Heart left ventricle (tissue), 16 donors: ENCODE results near the gene SKOR1. TPM values are rescaled to one million over a fixed set of nuclear protein-coding genes. Genes with fewer than 3 reads are reported as not detected.

Experiments used
- ATAC-seq, 4 donors: fragments of 200-7000 bp; cut with Tn5 transposase; one replicate each; pipeline ENCODE4 v1.9.1; 2020 to 2022; ENCODE audit warnings: moderate library complexity in 4 of 4, mild to moderate bottlenecking in 3 of 4, moderate number of reproducible peaks in 1 of 4
- DNase-seq, 5 donors: peaks; one replicate each; pipeline ENCODE4 v3.0.0-alpha.2; 2020
- H3K27ac ChIP-seq, 12 donors: fragments of 200-600 bp; sonication (generic) in 4 of 12; one replicate each; pipeline versions ENCODE4 v1.5.0 to v1.8.0; 2016 to 2022; ENCODE audit warnings: mild to moderate bottlenecking in 2 of 12
- H3K27me3 ChIP-seq, 9 donors: fragments of 200-600 bp; sonication (generic) in 2 of 9; one replicate each; pipeline versions ENCODE4 v1.5.1 to v1.8.0; 2016 to 2022; ENCODE audit warnings: mild to moderate bottlenecking in 3 of 9
- H3K36me3 ChIP-seq, 9 donors: fragments of 200-600 bp; sonication (generic) in 2 of 9; one replicate each; pipeline versions ENCODE4 v1.5.0 to v1.8.0; 2018 to 2022; ENCODE audit warnings: mild to moderate bottlenecking in 2 of 9
- H3K4me1 ChIP-seq, 12 donors: fragments of 200-600 bp; sonication (generic) in 4 of 12; one replicate each; pipeline versions ENCODE4 v1.5.0 to v1.8.0; 2016 to 2022; ENCODE audit warnings: mild to moderate bottlenecking in 3 of 12
- H3K4me3 ChIP-seq, 12 donors: fragments of 200-600 bp; sonication (generic) in 4 of 12; one replicate each; pipeline versions ENCODE4 v1.5.0 to v1.8.0; 2017 to 2022; ENCODE audit warnings: mild to moderate bottlenecking in 9 of 12, moderate library complexity in 4 of 12
- H3K9me3 ChIP-seq, 12 donors: fragments of 200-600 bp; sonication (generic) in 4 of 12; one replicate each; pipeline versions ENCODE4 v1.5.0 to v1.8.0; 2016 to 2022; ENCODE audit warnings: mild to moderate bottlenecking in 1 of 12
- POLR2A ChIP-seq, 2 donors: fragments of 450-650 bp; IDR thresholded peaks; one replicate each; pipeline ENCODE4 v1.6.1; 2017; ENCODE audit warnings: antibody characterized with exemption in 2 of 2, mild to moderate bottlenecking in 2 of 2, moderate library complexity in 2 of 2
- WGBS, 4 donors: extraction: QIAGEN DNeasy Blood & Tissue Kit in 2 of 4; methylation state at CpG; one replicate each; pipeline versions ENCODE4 v1.1.5 to v1.1.7; 2013 to 2018; 5-methylcytosine and 5-hydroxymethylcytosine counted together
- intact Hi-C, 10 donors: fragments of 100-400 bp; cut with DNase I; formaldehyde crosslinking; loops; one replicate each; pipeline versions ENCODE4 v1.11.1 to v1.14.2; 2022
- polyA plus RNA-seq, 2 donors: library from polyadenylated mRNA; stranded (reverse); fragments of 200-250 nt; gene quantifications; one replicate each; pipeline ENCODE4 v1.2.3, GENCODE V29; 2013
- total RNA-seq, 9 donors: library from RNA; depleted of rRNA in 2 of 9; stranded (reverse); fragments of >200 nt in 2 of 9; fragmentation: NEBNext Ultra II Directional in 3 of 9; extraction: Animal tissue kit (Norgen Biotek cat#: 25700) in 3 of 9; gene quantifications; one replicate each; pipeline versions ENCODE4 v1.1.0 to v1.2.4, GENCODE V29; 2016 to 2023
- TF ChIP-seq, protein P1 (sequence below), 12 donors: fragments of 200-600 bp; sonication (generic) in 4 of 12; IDR thresholded peaks; one replicate each; pipeline versions ENCODE4 v1.5.0 to v1.8.0; 2018 to 2022; ENCODE audit warnings: antibody characterized with exemption in 12 of 12, mild to moderate bottlenecking in 5 of 12
- donor health status: ischemic (EF 13 %, LVEDD 7.1; RV severe dilation, severe dysfunction).
- donor health status: healthy with polysubstance abuse.
- donor health status: DM: no; HTN: yes; CAD: no.
- donor health status: DM: no; HTN: no; CAD: no.
- donor health status: ischemic (EF 25% LVEDD 6.9; RV normal size, moderate dysfunction).
- donor health status: ischemic (EF 25% LVEDD 5.7; RV mildly dilated, moderate dysfunction).
- donor health status: healthy.
- donor health status: DM: yes; HTN: yes; CAD: no.
- donor health status: ischemic (EF 35%, LVEDD 5.7; RV mildly dilated, moderate dysfunction).
- donor health status: nonischemic (EF 11% LVEDD 7.7; RV severe dilation, severe dysfunction).
- donor health status: DM: yes; HTN: yes; CAD: no.
- donor health status: PGD.
- donor health status: ischemic (EF 29% LVEDD 5.4; RV normal size, mild dysfunction).
- donor health status: nonischemic (EF 23%, LVEDD 6.1; RV moderate dilation, normal function).

The SKOR1 gene
- total and polyA plus RNA-seq, 11 donors, result 0.07 to 0.27 (median 0.19) TPM; not detected in 2

DNA sequence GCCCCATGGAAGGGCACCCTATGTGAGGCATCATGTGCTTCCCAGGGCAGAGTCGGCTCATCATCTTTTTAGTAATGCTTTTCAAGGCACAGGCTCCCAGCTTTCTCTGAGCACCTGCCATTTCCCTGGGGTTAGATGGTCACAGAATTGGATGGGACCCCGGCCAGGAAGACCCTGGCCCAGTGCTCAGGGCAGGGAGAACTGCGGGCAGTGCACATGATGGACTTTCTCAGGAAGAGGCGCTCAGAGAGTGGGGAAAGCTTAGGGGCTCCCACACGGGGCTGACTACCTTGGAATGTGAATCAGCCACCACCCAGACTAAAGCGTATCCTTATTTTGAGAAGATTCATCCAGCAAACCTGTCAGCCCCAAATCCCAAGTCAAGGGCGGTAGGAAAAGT, 16.5 kb upstream of the SKOR1 start:
- no peak overlapping the region for H3K4me3 ChIP-seq
- H3K9me3 ChIP-seq, result no peaks in the 10 kb centered on the region
- H3K4me1 ChIP-seq, result peaks cover 0 to 20% (median 0%) of the 10 kb centered on the region in 12 donors
- ATAC-seq (no peak), DNase-seq (no peak)
- intact Hi-C loops, result no loop called here
- H3K27me3 ChIP-seq, result no peaks in the 10 kb centered on the region
- no peak for TF ChIP-seq POLR2A (IDR thresholded peaks at IDR 0.05)
- TF ChIP-seq, protein P1, sequence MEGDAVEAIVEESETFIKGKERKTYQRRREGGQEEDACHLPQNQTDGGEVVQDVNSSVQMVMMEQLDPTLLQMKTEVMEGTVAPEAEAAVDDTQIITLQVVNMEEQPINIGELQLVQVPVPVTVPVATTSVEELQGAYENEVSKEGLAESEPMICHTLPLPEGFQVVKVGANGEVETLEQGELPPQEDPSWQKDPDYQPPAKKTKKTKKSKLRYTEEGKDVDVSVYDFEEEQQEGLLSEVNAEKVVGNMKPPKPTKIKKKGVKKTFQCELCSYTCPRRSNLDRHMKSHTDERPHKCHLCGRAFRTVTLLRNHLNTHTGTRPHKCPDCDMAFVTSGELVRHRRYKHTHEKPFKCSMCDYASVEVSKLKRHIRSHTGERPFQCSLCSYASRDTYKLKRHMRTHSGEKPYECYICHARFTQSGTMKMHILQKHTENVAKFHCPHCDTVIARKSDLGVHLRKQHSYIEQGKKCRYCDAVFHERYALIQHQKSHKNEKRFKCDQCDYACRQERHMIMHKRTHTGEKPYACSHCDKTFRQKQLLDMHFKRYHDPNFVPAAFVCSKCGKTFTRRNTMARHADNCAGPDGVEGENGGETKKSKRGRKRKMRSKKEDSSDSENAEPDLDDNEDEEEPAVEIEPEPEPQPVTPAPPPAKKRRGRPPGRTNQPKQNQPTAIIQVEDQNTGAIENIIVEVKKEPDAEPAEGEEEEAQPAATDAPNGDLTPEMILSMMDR (IDR thresholded peaks at IDR 0.05), result no peak
- 93 to 97% (median 96%) methylated on average over 7 of the region's 7 CpGs for WGBS, 4 donors
- H3K27ac ChIP-seq, result no peak overlapping the region
- peaks cover 0 to 12% (median 0%) of the 10 kb centered on the region in 9 donors for H3K36me3 ChIP-seq

GRCh38 chr15:67809441-67809840, 15.9 kb upstream of the SKOR1 start:
- Histone ChIP-seq H3K4me3 (no peak overlapping the region), H3K9me3 (no peaks in the 10 kb centered on the region), H3K4me1 (peaks cover 0 to 18% (median 0%) of the 10 kb centered on the region in 12 donors), H3K27me3 (no peaks in the 10 kb centered on the region), H3K27ac (no peak overlapping the region), H3K36me3 (peaks cover 0 to 12% (median 0%) of the 10 kb centered on the region in 9 donors)
- intact Hi-C loops, result no loop called here
- DNase-seq (no peak), ATAC-seq (no peak)
- TF ChIP-seq, protein P1 (IDR thresholded peaks at IDR 0.05), result no peak
- TF ChIP-seq POLR2A (IDR thresholded peaks at IDR 0.05), result no peak
- WGBS, 4 donors, result 94 to 98% (median 95%) methylated on average over 4 to 5 of the region's 5 CpGs

DNA sequence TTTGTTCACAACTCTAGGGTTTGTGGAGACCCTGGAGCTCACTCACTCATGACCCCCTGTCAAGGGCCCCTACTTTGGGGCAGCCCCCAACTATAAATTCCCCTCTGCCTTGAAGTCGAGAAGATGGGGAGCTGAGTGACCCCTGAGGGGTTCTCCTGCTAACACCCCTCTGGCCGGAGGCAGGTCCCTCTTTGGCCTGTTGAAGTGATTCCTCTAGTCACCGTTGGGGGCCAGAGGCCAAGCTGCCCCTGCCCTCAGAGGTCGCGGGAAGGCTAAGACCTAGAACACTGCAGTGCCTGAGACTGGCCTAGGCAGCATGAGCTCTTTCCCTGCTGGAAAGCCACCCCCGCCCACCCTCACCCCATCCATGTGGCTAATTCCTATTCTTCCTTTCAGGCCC, 15.4 kb upstream of the SKOR1 start:
- ATAC-seq (no peak), DNase-seq (no peak)
- Histone ChIP-seq H3K27ac (no peak overlapping the region), H3K4me3 (no peak overlapping the region), H3K27me3 (peaks cover 0 to under 1% (median 0%) of the 10 kb centered on the region in 9 donors), H3K36me3 (peaks cover 0 to 12% (median 0%) of the 10 kb centered on the region in 9 donors), H3K9me3 (no peaks in the 10 kb centered on the region), H3K4me1 (peaks cover 0 to 13% (median 0%) of the 10 kb centered on the region in 12 donors)
- intact Hi-C loops, result no loop called here
- WGBS, 4 donors, result 91 to 94% (median 92%) methylated on average over 6 of the region's 6 CpGs
- TF ChIP-seq, protein P1 (IDR thresholded peaks at IDR 0.05), result no peak
- no peak for TF ChIP-seq POLR2A (IDR thresholded peaks at IDR 0.05)

DNA sequence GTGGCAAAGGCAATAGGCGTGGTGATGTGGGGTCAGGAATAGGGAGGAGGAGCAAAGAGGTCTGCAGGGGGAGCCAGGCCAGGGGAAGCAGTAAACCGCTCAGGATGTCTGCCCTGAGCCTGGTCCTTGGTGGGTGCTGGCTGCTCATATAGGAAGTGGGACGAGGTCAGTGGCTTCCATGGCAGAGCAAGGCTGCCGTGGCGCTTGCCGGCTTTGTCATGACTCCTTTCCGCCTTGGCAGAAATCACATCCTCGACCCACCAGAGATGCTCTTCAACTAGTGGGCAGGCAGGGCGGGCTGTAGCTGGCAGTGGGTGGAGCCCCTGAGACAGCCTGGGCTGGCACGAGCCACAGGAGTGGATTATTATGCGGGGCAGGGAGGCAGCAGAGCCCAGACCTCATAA, 13.1 kb upstream of the SKOR1 start:
- intact Hi-C loops, result no loop called here
- no peak for TF ChIP-seq POLR2A (IDR thresholded peaks at IDR 0.05)
- TF ChIP-seq, protein P1 (IDR thresholded peaks at IDR 0.05), result no peak
- peaks cover 0 to 19% (median 0%) of the 10 kb centered on the region in 9 donors for H3K27me3 ChIP-seq

More for the DNA sequence above, 13.1 kb upstream of the SKOR1 start:
- Histone ChIP-seq H3K9me3 (peaks cover 0 to 15% (median 0%) of the 10 kb centered on the region in 12 donors), H3K4me3 (no peak overlapping the region), H3K4me1 (no peaks in the 10 kb centered on the region), H3K27ac (no peak overlapping the region), H3K36me3 (peaks cover 0 to 6% (median 0%) of the 10 kb centered on the region in 9 donors)
- no peak for DNase-seq
- WGBS, 4 donors, result 71 to 81% (median 79%) methylated on average over 11 of the region's 11 CpGs
- ATAC-seq, result no peak
